NB4 (cell line): ENCODE measurements around the gene ITCH.
"Not testable (repeated sequence)": the region's sequence is repeated elsewhere in the genome, so short reads cannot be mapped to it uniquely, and the experiment has no call there.

Experiments used
- DNase-seq: peaks from one replicate; pipeline ENCODE4 v3.0.0; 2010; ENCODE audit warnings: low read depth
- H3K4me3 ChIP-seq: one replicate; pipeline ENCODE4 v1.5.1; 2011; ENCODE audit warnings: mild to moderate bottlenecking, low read depth, low read length, moderate library complexity
- CTCF ChIP-seq: IDR thresholded peaks from one replicate; pipeline ENCODE4 v1.5.1; 2012; ENCODE audit warnings: low read depth, low read length
- MYC ChIP-seq: IDR thresholded peaks from 2 replicates; pipeline ENCODE4 v1.6.1; 2011; ENCODE audit warnings: low read depth, low read length
- POLR2A ChIP-seq: IDR thresholded peaks from 2 replicates; pipeline ENCODE4 v1.6.1; 2011; ENCODE audit warnings: mild to moderate bottlenecking; ENCODE audit not compliant: insufficient read length; ENCODE audit errors: extremely low read depth
- TF ChIP-seq, protein P1 (sequence below): IDR thresholded peaks from 2 replicates; pipeline ENCODE4 v1.6.1; 2011; ENCODE audit warnings: low read depth, low read length

The ITCH gene

DNA sequence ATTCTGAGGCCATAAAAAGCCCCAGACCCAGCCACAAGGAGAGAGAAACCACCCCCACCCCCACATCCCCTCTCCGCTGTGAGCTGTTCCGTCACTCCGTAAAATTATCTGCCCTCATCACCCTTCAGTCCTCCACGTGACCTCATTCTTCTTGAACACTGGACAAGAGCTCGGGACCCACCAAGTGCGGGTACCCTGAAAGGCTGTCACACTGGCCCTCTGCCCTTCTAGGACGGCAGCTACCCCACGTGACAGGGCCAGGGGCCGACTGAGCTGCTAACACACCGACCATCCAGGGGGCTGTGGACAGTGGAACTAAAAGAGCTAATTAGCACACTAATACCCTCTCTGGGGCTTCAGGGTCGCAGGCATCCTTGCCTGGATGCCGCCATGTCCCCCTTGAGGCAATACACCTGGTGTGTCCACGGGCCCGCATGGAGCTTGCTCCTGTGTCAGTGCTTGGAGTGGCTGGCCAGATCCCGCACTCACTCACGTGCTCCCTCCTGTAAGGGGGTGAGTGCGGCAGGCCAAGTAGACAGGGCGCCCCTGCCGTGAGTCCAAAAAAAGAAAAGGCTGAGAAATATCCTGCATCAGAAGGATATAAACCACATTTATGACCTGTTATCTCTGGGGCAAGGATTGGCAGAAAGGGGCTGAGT is 30.7 kb upstream of the ITCH start:
- no peak for DNase-seq
- TF ChIP-seq, protein P1, sequence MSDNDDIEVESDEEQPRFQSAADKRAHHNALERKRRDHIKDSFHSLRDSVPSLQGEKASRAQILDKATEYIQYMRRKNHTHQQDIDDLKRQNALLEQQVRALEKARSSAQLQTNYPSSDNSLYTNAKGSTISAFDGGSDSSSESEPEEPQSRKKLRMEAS = no peak
- TF ChIP-seq CTCF (no peak), POLR2A (no peak), MYC (no peak)

DNA sequence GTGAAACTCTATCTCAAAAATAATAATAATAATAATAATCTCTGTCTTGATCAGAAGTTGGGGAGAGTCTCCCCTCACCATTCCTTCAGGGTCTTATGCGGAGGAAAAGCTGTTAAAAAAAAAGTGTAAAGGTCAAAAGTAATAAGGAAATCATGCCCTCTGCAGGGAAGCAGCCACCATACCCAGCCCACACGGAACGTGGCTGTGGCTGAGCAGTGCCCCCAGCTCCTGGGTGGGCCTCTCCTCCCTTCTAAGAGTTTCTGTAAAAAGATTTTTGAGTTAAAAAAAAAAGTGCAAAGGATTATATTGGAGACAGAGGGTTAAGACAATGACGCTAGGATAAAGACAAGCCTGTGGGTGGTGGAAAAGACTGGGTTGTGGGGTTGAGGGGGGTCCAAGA is 29.3 kb upstream of the ITCH start:
- no peak overlapping the region for H3K4me3 ChIP-seq
- TF ChIP-seq, protein P1 = no peak
- TF ChIP-seq POLR2A (no peak), CTCF (no peak), MYC (no peak)
- DNase-seq = no peak

More for the DNA sequence above, 30.7 kb upstream of the ITCH start:
- H3K4me3 ChIP-seq = no peak overlapping the region

GRCh38 chr20:34334654-34335407 is 28.2 kb upstream of the ITCH start:
- no peak overlapping the region for H3K4me3 ChIP-seq
- no peak for DNase-seq
- no peak for TF ChIP-seq MYC
- TF ChIP-seq CTCF = no peak
- TF ChIP-seq, protein P1 = no peak
- TF ChIP-seq POLR2A = no peak

GRCh38 chr20:34337544-34337943 is 25.5 kb upstream of the ITCH start:
- DNase-seq = no peak
- TF ChIP-seq MYC (no peak), CTCF (no peak), POLR2A (no peak)
- TF ChIP-seq, protein P1 = no peak
- no peak overlapping the region for H3K4me3 ChIP-seq

- no peak for TF ChIP-seq MYC
- DNase-seq = no peak
- no peak overlapping the region for H3K4me3 ChIP-seq
These were observed 24.9 kb upstream of the ITCH start for GRCh38 chr20:34337982-34338726.

DNA sequence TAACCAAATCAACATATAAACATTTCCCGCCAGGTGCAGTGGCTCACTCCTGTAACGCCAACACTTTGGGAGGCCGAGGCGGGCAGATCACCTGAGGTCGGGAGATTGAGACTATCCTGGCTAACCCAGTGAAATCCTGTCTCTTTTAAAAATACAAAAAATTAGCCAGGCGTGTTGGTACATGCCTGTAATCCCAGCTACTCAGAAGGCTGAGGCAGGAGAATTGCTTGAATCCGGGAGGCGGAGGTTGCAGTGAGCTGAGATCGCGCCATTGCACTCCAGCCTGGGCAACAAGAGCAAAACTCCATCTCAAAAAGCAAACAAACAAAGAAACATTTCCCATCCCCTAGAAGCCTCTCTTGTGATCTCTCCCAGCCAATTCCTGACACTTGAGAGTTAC is 22.3 kb upstream of the ITCH start:
- DNase-seq, H3K4me3 ChIP-seq: not testable (repeated sequence)

- not testable (repeated sequence) for DNase-seq, H3K4me3 ChIP-seq
These were observed 21.9 kb upstream of the ITCH start for GRCh38 chr20:34341199-34341598.
